ENCODE measurements around the gene GALNS.

GALNS gene

GRCh38 chr16:88888461-88889387, 32.0 kb upstream of the GALNS start:
- DNase-seq = no peak

- DNase-seq = no peak
These were observed 31.3 kb upstream of the GALNS start for GRCh38 chr16:88888057-88888456.

GRCh38 chr16:88886845-88887521, 30.2 kb upstream of the GALNS start:
- no peak for DNase-seq

GRCh38 chr16:88886420-88886844, 29.7 kb upstream of the GALNS start:
- no peak for DNase-seq

GRCh38 chr16:88885693-88886280, 29.0 kb upstream of the GALNS start:
- DNase-seq = no peak

- no peak for DNase-seq
These were observed 28.0 kb upstream of the GALNS start for GRCh38 chr16:88884569-88885271.

GRCh38 chr16:88883946-88884345, 27.2 kb upstream of the GALNS start:
- DNase-seq = no peak

GRCh38 chr16:88883117-88883895, 26.6 kb upstream of the GALNS start:
- no peak for DNase-seq

GRCh38 chr16:88882358-88883030, 25.7 kb upstream of the GALNS start:
- DNase-seq = no peak

GRCh38 chr16:88881675-88882357, 25.1 kb upstream of the GALNS start:
- no peak for DNase-seq

- DNase-seq = no peak
These were observed 24.4 kb upstream of the GALNS start for GRCh38 chr16:88881007-88881615.

- DNase-seq = no peak
These were observed 23.7 kb upstream of the GALNS start for GRCh38 chr16:88880226-88881006.

GRCh38 chr16:88879788-88880055, 23.0 kb upstream of the GALNS start:
- DNase-seq = no peak

GRCh38 chr16:88878967-88879787, 22.4 kb upstream of the GALNS start:
- DNase-seq = no peak

- no peak for DNase-seq
These were observed 21.6 kb upstream of the GALNS start for GRCh38 chr16:88878356-88878755.

- no peak for DNase-seq
These were observed 21.0 kb upstream of the GALNS start for GRCh38 chr16:88877564-88878289.

GRCh38 chr16:88876942-88877526, 20.3 kb upstream of the GALNS start:
- no peak for DNase-seq

GRCh38 chr16:88875703-88876234, 19.0 kb upstream of the GALNS start:
- no peak for DNase-seq

All from NCI-H2081 treated with DMSO at 0.1 percent for 48 hours (cell line).